HG03060 (cell line): ENCODE results near the gene TAPBP.

Experiments used
- ATAC-seq: cut with Tn5 transposase; IDR thresholded peaks from one replicate; pipeline ENCODE4 v1.9.1; 2021; ENCODE audit warnings: low read depth, moderate number of reproducible peaks; ENCODE audit not compliant: unreplicated experiment

TAPBP gene

GRCh38 chr6:33320315-33321181 is 6.7 kb upstream of the TAPBP start:
- no peak for ATAC-seq

- ATAC-seq, result no peak
Observed at GRCh38 chr6:33319939-33320314, 6.0 kb upstream of the TAPBP start.

- ATAC-seq, result no peak
Observed at GRCh38 chr6:33318426-33319073, 4.7 kb upstream of the TAPBP start.

GRCh38 chr6:33317669-33318425 is 4.0 kb upstream of the TAPBP start, which contains the start of gene ZBTB22:
TSS of gene ZBTB22 (minus strand) at chr6:33317744. CDS start at chr6:33316916, 828 bp downstream.
- peak; percentile 37 for ATAC-seq

- no peak for ATAC-seq
Observed at GRCh38 chr6:33317419-33317668, 3.5 kb upstream of the TAPBP start.

- no peak for ATAC-seq
Observed at GRCh38 chr6:33316603-33317418, 2.9 kb upstream of the TAPBP start.

GRCh38 chr6:33315793-33316602 is 2.1 kb upstream of the TAPBP start:
- no peak for ATAC-seq

- ATAC-seq, result no peak
Observed at GRCh38 chr6:33314943-33315792, 1.3 kb upstream of the TAPBP start.

GRCh38 chr6:33314515-33314942 is 651 bp upstream of the TAPBP start:
- ATAC-seq, result no peak

- ATAC-seq, result no peak
Observed at GRCh38 chr6:33313105-33313708, 671 bp downstream of the TAPBP start.

GRCh38 chr6:33312361-33313104 is 1.3 kb downstream of the TAPBP start:
- no peak for ATAC-seq

GRCh38 chr6:33306356-33306755 is 7.5 kb downstream of the TAPBP start:
- ATAC-seq, result no peak

GRCh38 chr6:33305052-33305451 is 8.8 kb downstream of the TAPBP start:
- no peak for ATAC-seq

- no peak for ATAC-seq
Observed at GRCh38 chr6:33304216-33304615, 9.7 kb downstream of the TAPBP start.

GRCh38 chr6:33301877-33302276 is 12.0 kb downstream of the TAPBP start:
- no peak for ATAC-seq

- ATAC-seq, result peak; percentile 65
Observed at GRCh38 chr6:33299237-33299944, 14.5 kb downstream of the TAPBP start.

- no peak for ATAC-seq
Observed at GRCh38 chr6:33298773-33299236, 15.1 kb downstream of the TAPBP start, which contains the start of gene RGL2. TSS of gene RGL2 (minus strand) at chr6:33298942. CDS start at chr6:33298610, 332 bp downstream.
